ENCODE measurements around the gene SPG21. TPM values are rescaled to one million over a fixed set of nuclear protein-coding genes. Genes with fewer than 3 reads are reported as not detected.
A peak's percentile ranks its signal among the peaks of the same experiment; 100 is the strongest.

The SPG21 gene
- total and polyA plus RNA-seq, 2 donors (not counting 1 experiment from before 2014, with no cell fraction given), result 43.7 to 94.4 TPM

DNA sequence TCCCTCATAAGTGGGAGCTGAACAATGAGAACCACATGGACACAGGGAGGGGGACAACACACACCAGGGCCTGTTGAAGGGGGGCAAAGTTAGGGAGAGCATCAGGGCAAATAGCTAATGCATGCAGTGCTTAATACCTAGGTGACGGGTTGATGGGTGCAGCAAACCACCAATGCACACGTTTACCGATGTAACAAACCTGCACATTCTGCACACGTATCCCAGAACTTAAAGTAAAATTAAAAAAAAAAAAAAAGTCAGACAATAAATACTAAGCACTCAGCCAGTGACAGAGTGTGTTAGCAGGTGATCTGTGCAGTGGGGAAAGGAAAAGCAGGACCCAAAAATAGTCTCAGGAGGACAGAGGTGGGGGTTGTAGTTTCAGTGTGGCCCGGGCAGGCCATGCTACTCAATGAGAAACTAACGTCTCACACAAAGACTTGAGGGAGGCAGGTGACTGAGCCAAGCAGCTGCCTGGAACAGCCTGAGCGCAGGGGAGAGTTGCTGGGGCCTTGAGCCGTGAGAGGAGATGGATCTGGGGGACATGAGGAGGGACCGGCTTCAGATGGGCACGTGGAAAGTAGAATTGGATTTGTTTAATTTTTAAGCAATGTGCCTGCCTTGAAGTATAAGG, 59.6 kb downstream of the SPG21 start:
- Histone ChIP-seq H3K4me3 (ENCODE audit: control extremely low read depth in 1 of 5, extremely low read depth in 1 of 5, insufficient read depth in 1 of 5, low read depth in 2 of 5, low read length in 4 of 5) (no peak overlapping the region), H3K36me3 (replicated peaks in 1 of 2; ENCODE audit: control extremely low read depth in 1 of 2, control insufficient read depth in 1 of 2, extremely low read depth in 1 of 2, insufficient read depth in 2 of 2, low read length in 1 of 2) (peaks cover 0 to 3% of the 10 kb centered on the region in 2 experiments), H3K9ac (ENCODE audit: low read length) (no peak overlapping the region), H3K4me2 (replicated peaks; ENCODE audit: low read depth, low read length, poor library complexity, severe bottlenecking) (no peak overlapping the region), H3K4me1 (ENCODE audit: control insufficient read depth in 2 of 2, insufficient read depth in 2 of 2, low read length in 2 of 2) (peaks cover 5 to 9% of the 10 kb centered on the region in 2 donors), H3K9me3 (ENCODE audit: control extremely low read depth in 1 of 3, control insufficient read depth in 2 of 3, insufficient read depth in 1 of 3, low read length in 2 of 3) (no peaks in the 10 kb centered on the region), H4K20me1 (ENCODE audit: control insufficient read depth, insufficient read depth, low read length, poor library complexity, severe bottlenecking) (no peaks in the 10 kb centered on the region), H2AFZ (ENCODE audit: insufficient read depth, low read depth, low read length, poor library complexity, severe bottlenecking) (no peak overlapping the region), H3K27me3 (replicated peaks in 1 of 4; ENCODE audit: control extremely low read depth in 1 of 4, control insufficient read depth in 3 of 4, insufficient read depth in 4 of 4, low read length in 3 of 4) (no peaks in the 10 kb centered on the region), H3K27ac (ENCODE audit: low read length in 2 of 2) (no peak overlapping the region), H3K79me2 (ENCODE audit: control insufficient read depth, insufficient read depth, low read length) (no peaks in the 10 kb centered on the region)
- H3K4me1 Mint-ChIP-seq, result peaks cover 21% of the 10 kb centered on the region
- ATAC-seq (ENCODE audit: low read depth), result no peak
- H3K27ac Mint-ChIP-seq, result no peak overlapping the region
- peaks cover 1% of the 10 kb centered on the region for H3K9me3 Mint-ChIP-seq (ENCODE audit: insufficient read depth)
- no peaks in the 10 kb centered on the region for H3K27me3 Mint-ChIP-seq
- CTCF ChIA-PET, result no interaction called here
- no peak overlapping the region for H3K4me3 Mint-ChIP-seq
- POLR2A ChIA-PET, result interaction anchor here (0.7 kb wide), 1 partner anchor 10 kb away, joined by 3 read pairs; no protein-coding TSS in a partner anchor
- no peak for DNase-seq
- intact Hi-C loops (cut with micrococcal nuclease), result no loop called here
- TF ChIP-seq EZH2 (IDR thresholded peaks at IDR 0.05; ENCODE audit: borderline replicate concordance, insufficient read depth, low read depth, low read length, poor library complexity, severe bottlenecking), result no peak
- TF ChIP-seq, protein P1, sequence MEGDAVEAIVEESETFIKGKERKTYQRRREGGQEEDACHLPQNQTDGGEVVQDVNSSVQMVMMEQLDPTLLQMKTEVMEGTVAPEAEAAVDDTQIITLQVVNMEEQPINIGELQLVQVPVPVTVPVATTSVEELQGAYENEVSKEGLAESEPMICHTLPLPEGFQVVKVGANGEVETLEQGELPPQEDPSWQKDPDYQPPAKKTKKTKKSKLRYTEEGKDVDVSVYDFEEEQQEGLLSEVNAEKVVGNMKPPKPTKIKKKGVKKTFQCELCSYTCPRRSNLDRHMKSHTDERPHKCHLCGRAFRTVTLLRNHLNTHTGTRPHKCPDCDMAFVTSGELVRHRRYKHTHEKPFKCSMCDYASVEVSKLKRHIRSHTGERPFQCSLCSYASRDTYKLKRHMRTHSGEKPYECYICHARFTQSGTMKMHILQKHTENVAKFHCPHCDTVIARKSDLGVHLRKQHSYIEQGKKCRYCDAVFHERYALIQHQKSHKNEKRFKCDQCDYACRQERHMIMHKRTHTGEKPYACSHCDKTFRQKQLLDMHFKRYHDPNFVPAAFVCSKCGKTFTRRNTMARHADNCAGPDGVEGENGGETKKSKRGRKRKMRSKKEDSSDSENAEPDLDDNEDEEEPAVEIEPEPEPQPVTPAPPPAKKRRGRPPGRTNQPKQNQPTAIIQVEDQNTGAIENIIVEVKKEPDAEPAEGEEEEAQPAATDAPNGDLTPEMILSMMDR (IDR thresholded peaks at IDR 0.05), result no peak
- WGBS (ENCODE audit: insufficient coverage), result 71% methylated on average over 6 of the region's 10 CpGs

DNA sequence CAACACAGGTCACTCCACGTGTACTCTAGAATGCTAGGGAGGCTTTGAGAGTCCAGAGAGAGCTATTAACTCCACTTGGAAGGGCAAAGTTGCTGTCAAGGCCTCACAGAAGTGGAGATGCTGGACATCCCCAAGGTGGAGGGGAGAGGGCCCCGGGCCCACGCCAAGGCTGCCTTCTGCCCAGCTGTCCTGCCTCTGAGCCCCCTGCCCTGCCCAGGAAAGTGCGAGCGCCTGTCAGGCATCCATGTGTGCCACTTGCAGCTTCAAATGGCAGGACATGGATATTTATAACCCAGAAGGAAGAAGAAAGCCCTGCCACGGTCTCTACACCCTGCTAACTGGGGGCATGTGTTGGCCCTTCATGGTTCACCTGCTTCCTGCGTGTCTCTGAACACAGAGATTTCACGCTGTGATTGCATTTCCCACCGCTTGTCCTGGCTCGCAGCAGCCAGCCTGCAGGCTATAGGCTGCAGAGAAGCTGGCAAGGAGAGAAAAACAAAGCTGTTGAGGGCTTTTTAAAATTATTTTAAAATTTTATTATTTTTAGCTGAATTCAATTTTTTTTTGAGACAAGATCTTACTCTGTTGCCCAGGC, 61.0 kb downstream of the SPG21 start:
- H3K79me2 ChIP-seq (ENCODE audit: control insufficient read depth, insufficient read depth, low read length), result no peaks in the 10 kb centered on the region
- ChIA-PET POLR2A (no interaction called here), CTCF (interaction anchor here (1.4 kb wide), 1 partner anchor 200 kb away, joined by 7 read pairs; no protein-coding TSS in a partner anchor)
- H3K4me3 ChIP-seq (ENCODE audit: control extremely low read depth in 1 of 5, extremely low read depth in 1 of 5, insufficient read depth in 1 of 5, low read depth in 2 of 5, low read length in 4 of 5), result no peak overlapping the region
- intact Hi-C loops (cut with micrococcal nuclease), result no loop called here
- no peaks in the 10 kb centered on the region for H4K20me1 ChIP-seq (ENCODE audit: control insufficient read depth, insufficient read depth, low read length, poor library complexity, severe bottlenecking)
- peaks cover 1% of the 10 kb centered on the region for H3K9me3 Mint-ChIP-seq (ENCODE audit: insufficient read depth)
- no peaks in the 10 kb centered on the region for H3K27me3 ChIP-seq (replicated peaks in 1 of 4; ENCODE audit: control extremely low read depth in 1 of 4, control insufficient read depth in 3 of 4, insufficient read depth in 4 of 4, low read length in 3 of 4)
- ATAC-seq (ENCODE audit: low read depth) (no peak), DNase-seq (no peak)
- no peaks in the 10 kb centered on the region for H3K27me3 Mint-ChIP-seq
- peaks cover 21% of the 10 kb centered on the region for H3K4me1 Mint-ChIP-seq
- H3K4me3 Mint-ChIP-seq, result no peak overlapping the region
- H2AFZ ChIP-seq (ENCODE audit: insufficient read depth, low read depth, low read length, poor library complexity, severe bottlenecking), result peak overlapping the region; percentile 59
- no peak overlapping the region for H3K9ac ChIP-seq (ENCODE audit: low read length)
- no peak overlapping the region for H3K27ac Mint-ChIP-seq
- H3K4me2 ChIP-seq (replicated peaks; ENCODE audit: low read depth, low read length, poor library complexity, severe bottlenecking), result peak overlapping the region; percentile 54
- 92% methylated on average over 3 of the region's 10 CpGs for WGBS (ENCODE audit: insufficient coverage)
- peaks cover 0 to 3% of the 10 kb centered on the region in 2 experiments for H3K36me3 ChIP-seq (replicated peaks in 1 of 2; ENCODE audit: control extremely low read depth in 1 of 2, control insufficient read depth in 1 of 2, extremely low read depth in 1 of 2, insufficient read depth in 2 of 2, low read length in 1 of 2)
- peaks cover 0 to under 1% (median 0%) of the 10 kb centered on the region in 3 donors for H3K9me3 ChIP-seq (ENCODE audit: control extremely low read depth in 1 of 3, control insufficient read depth in 2 of 3, insufficient read depth in 1 of 3, low read length in 2 of 3)
- H3K27ac ChIP-seq (ENCODE audit: low read length in 2 of 2), result no peak overlapping the region
- no peak for TF ChIP-seq EZH2 (IDR thresholded peaks at IDR 0.05; ENCODE audit: borderline replicate concordance, insufficient read depth, low read depth, low read length, poor library complexity, severe bottlenecking)
- TF ChIP-seq, protein P1 (IDR thresholded peaks at IDR 0.05), result no peak
- peaks cover 5 to 9% of the 10 kb centered on the region in 2 donors for H3K4me1 ChIP-seq (ENCODE audit: control insufficient read depth in 2 of 2, insufficient read depth in 2 of 2, low read length in 2 of 2)

Data from B cell (primary cell).